B cell (primary cell): ENCODE results near the gene WFDC1.

Source experiments
- CTCF ChIP-seq: fragments of 200-600 bp; IDR thresholded peaks from one replicate; pipeline ENCODE4 v1.8.0; 2022; ENCODE audit warnings: antibody characterized with exemption, mild to moderate bottlenecking
- EZH2 ChIP-seq: IDR thresholded peaks from 2 replicates; pipeline ENCODE4 v1.6.1; 2012; ENCODE audit warnings: borderline replicate concordance, low read depth, mild to moderate bottlenecking, moderate library complexity, low read length; ENCODE audit not compliant: insufficient read depth, poor library complexity, severe bottlenecking

GRCh38 chr16:84347161-84347560 is 52.5 kb downstream of the WFDC1 start:
- TF ChIP-seq CTCF (no peak), EZH2 (no peak)
